Transverse colon (tissue), 1 donor: Measurements from ENCODE around the gene SDK1.
"Not testable (repeated sequence)": the region's sequence is repeated elsewhere in the genome, so short reads cannot be mapped to it uniquely, and the experiment has no call there.

Source experiments
- EP300 ChIP-seq: sonication (generic); formaldehyde crosslinking; IDR thresholded peaks from one replicate; pipeline ENCODE4 v1.6.1; 2017; ENCODE audit warnings: antibody characterized with exemption, low read depth
- POLR2A ChIP-seq: fragments of 450-650 bp; IDR thresholded peaks from one replicate; pipeline ENCODE4 v1.6.1; 2016; ENCODE audit warnings: antibody characterized with exemption, mild to moderate bottlenecking, moderate library complexity

GRCh38 chr7:4236873-4237272 is 935.8 kb downstream of the SDK1 start:
- TF ChIP-seq POLR2A, EP300: not testable (repeated sequence)
